GM12878 (cell line): ENCODE data around the gene COL24A1.

Source experiments
- BCL3 ChIP-seq: IDR thresholded peaks from 2 replicates; pipeline ENCODE4 v1.6.1; 2011; ENCODE audit warnings: borderline replicate concordance, low read depth, mild to moderate bottlenecking, moderate library complexity, low read length; ENCODE audit not compliant: insufficient read depth, poor library complexity, severe bottlenecking
- BRCA1 ChIP-seq: IDR thresholded peaks from 2 replicates; pipeline ENCODE4 v1.6.1; 2011; ENCODE audit warnings: low read depth, low read length, improper control_type of control experiment
- CBX5 ChIP-seq: sonication (generic); IDR thresholded peaks from 2 replicates; pipeline ENCODE4 v1.6.1; 2016; ENCODE audit warnings: low read depth, moderate library complexity, mild to moderate bottlenecking, inconsistent platforms
- EZH2 ChIP-seq: IDR thresholded peaks from 2 replicates; pipeline ENCODE4 v1.6.1; 2012; ENCODE audit warnings: low read depth, mild to moderate bottlenecking, control low read depth, inconsistent platforms, low read length, borderline replicate concordance; ENCODE audit not compliant: control insufficient read depth
- FOXM1 ChIP-seq: IDR thresholded peaks from 2 replicates; pipeline ENCODE4 v1.6.1; 2012; ENCODE audit warnings: low read depth, mild to moderate bottlenecking, inconsistent platforms, low read length, moderate library complexity
- MYC ChIP-seq: IDR thresholded peaks from 2 replicates; pipeline ENCODE4 v1.6.1; 2011; ENCODE audit warnings: mild to moderate bottlenecking, low read length, moderate library complexity, inconsistent platforms; ENCODE audit not compliant: insufficient read depth, insufficient replicate concordance, insufficient read length, severe bottlenecking
- NFIC ChIP-seq: IDR thresholded peaks from 2 replicates; pipeline ENCODE4 v1.6.1; 2012; ENCODE audit warnings: low read depth, mild to moderate bottlenecking, inconsistent platforms, low read length, moderate library complexity
- POLR2A ChIP-seq: IDR thresholded peaks from 2 replicates; pipeline ENCODE4 v1.6.1; 2011; ENCODE audit warnings: low read depth, mild to moderate bottlenecking, low read length
- RAD21 ChIP-seq: IDR thresholded peaks from 2 replicates; pipeline ENCODE4 v1.6.1; 2011; ENCODE audit warnings: mild to moderate bottlenecking, low read depth, low read length, moderate library complexity; ENCODE audit not compliant: insufficient read depth

DNA sequence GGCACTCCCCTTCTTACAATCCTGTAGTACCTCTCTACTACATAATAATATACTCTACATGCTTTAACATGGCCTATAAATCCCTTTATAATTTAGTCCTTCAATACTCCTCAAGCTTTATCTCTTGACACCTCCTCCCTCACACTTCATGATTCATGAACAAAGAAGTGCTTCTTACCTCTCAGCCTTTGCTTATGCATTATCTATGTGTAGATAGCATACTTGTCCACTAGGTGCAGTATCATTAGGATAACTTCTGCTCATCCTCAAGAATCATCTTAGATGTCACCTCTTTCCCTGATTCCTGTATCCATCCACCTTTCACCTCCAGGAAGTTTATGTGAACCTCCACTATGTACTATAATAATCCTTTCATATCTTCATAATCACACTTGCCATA, 74.4 kb downstream of the COL24A1 start:
- TF ChIP-seq CBX5 (no peak), FOXM1 (no peak), BCL3 (no peak), BRCA1 (no peak), NFIC (no peak), MYC (no peak), RAD21 (no peak), EZH2 (no peak), POLR2A (no peak)
